ENCODE measurements around the gene HDGFL2.

The HDGFL2 gene

DNA sequence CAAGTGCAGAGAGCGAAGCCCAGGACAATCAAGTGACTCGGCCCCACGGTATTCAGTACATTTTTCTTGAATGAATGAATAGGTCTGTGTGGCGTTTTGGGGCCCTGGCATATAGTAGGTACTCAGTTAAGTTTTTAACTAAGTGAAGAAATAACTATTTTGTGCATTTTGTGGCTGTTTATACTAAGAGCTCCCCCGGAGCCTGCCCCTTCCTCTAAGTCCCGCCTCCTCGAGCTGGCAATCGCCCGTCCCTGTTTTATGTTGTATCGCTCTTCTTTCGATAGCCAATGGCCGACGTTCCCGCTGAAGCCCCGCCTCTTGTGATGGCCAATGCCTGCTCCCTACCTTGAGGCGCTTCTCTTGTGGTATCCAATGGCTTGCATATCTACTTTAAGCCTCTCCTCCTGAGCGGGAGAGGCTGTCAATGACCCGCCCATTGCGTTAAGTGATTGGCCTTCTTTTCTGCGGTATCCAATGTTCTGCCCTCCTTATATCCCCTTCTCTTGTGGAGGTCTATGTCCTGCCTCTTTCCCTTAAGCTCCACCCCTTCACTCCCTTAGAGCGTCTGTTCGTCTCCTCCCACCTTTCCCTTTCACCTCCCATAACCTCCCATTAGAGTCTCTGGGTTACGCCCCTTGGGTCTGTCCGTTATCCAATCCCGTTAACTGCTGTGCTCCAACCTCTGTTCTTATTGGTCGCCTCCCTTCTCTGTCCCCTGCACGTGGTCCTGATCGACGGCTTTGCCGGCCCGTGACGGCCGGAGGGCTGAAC lies 509 bp upstream of the HDGFL2 start:
- DNase-seq (ENCODE audit: low spot score): peak; percentile 99

DNA sequence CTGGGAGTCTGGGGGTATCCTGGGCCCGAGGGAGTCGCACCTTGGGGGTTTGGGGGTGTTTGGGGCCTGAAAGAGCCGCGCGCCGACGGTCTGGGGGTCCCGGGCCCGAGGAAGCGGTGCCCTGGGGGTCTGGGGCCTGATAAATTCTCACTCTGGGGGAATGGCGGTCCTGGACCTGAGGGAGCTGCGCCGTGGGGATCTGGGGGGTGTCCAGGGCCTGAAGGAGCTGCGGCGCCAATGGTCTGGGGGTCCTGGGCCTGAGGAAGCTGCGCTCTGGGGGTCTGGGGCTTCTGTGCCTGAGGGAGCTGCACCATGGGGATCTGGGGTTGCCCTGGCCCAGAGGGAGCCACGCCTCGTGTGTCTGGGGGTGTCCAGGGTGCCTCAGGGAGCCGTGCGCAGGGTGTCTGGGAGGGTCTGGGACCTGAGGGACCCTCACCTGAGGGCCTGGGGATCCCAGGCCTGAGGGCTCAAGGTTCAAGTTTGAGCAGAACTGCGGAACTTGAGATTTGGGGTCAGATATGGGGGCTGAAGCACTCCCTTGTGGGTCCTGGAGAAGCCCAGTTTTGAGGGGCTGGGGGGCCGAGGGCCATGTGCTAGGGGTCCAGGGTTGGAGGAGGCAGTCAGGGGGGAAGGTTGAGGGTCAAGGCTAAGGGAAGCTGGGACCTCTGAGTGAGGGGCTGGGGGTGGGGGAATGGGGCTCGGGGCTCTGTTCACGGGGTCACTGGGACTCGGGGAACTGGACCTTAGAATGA lies 1.1 kb downstream of the HDGFL2 start:
- DNase-seq (ENCODE audit: low spot score): no peak

DNA sequence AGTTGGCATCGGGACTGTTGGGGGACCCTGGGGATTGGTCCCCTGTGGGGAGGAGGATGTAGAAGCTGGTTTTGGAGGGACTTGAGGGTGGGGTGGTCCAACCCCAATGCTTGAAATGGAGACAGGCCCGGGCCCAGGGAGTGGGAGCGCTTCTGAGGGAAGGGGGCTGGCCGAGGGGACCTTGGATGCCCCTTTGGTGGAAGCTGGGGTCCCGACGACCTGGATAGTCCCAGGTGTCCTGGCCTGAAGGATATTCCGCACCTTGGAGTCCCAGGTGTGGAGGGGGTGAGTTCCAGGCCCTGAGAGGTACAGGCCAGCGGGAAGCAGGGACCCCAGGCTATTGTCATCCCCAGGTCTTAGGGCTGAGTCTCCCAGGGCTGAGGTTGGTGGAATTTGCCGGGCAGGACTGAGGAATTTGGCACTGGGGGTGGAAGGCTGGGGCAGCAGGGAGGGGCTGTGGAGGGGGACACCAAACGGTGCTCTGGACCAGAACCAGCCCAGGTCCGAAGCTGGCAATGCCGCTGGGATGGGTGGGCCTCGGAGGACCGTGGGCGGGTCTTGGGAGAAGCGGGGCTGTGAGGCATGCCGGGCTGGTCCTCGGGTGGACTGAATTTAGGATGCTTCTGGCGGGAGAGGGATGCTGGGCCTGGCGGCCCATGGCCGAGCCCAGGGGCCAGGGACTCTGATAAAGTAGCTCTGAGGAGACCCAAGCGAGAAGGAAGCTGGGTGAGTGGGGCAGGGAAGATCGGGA lies 1.8 kb downstream of the HDGFL2 start:
- DNase-seq (ENCODE audit: low spot score): no peak

DNA sequence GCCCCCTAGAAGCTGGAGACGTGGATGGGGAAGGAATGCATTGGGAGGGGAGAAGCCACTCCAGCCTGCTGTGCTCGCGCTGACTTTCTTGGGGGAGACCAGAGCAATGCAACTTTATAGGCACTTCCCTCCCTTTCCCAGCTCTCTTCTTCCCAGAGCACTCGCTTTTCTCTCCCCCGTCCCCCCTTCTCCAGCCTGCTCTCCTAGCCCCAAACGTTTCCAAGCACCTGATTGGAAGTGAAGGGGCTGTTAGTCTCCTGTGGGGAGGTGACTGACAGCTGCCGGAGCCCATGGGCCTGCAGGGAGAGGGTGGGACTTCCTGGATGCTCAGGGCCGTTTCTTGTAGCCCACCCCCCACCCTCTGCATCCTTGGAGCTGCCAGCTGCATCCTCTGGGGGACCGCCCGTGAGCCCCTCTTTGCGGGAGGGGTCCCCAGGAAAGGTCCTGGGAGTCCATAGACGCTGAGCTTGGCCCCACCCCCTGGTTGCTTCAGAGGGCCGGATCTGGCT lies 2.5 kb downstream of the HDGFL2 start:
- DNase-seq (ENCODE audit: low spot score): no peak

DNA sequence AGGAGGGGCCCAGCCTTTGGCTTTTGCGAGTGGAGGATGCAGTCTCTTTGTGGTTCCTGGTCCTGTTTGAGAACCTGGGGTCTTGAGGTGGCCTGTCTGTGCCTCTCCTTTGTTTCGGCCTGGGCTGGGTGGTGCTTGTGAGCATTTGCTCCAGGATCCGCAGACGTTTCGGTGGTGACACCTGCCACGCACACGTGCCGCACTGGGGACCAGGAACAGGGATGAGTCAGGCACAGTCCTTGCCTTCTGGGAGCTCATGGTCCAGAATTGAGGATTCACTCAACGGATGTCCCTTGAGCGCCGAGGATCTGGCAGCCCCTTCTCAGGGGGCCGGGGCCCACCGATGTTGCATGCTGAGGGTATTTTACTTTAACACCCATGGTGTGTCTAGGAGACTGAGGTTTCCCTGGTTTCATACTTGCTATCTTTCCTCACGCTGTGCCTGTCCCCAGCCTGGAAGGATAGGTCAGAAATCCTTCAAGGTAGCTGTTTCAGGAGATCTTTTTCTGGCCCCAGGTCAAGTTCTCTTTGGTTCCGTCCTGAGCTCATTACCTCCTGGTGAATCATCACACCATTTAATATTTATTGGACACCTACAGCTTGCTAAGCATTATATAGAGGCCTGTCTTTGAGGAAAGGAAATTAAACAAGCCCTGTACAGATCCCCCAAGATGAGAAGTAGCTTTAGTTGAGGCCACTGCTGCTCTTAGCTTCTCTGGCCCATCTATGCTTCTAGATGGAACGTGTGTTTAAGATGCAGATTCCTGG lies 5.1 kb downstream of the HDGFL2 start:
- no peak for DNase-seq (ENCODE audit: low spot score)

- DNase-seq (ENCODE audit: low spot score): no peak
Measured at GRCh38 chr19:4482721-4483364, 10.7 kb downstream of the HDGFL2 start.

GRCh38 chr19:4483385-4483784 lies 11.3 kb downstream of the HDGFL2 start:
- DNase-seq (ENCODE audit: low spot score): no peak

DNA sequence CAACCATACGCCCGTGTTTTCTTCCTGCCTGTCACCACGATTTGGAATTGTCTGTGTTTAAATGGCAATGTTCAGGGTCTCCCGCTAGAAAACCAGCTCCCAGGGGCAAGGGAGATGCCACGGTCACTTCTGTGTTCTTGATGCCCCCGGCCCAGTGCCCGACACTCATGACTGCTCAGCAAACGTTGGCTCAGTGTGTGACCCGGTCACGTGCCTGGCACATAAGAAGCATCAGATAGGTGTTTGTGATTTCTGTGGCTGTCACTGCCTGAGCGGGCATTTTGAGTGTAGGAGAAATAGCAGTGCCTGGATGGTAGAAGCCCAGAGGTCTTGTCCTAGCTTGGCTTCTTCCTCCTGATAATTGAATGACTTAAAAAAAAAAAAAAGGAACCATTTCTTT lies 15.5 kb downstream of the HDGFL2 start:
- no peak for DNase-seq (ENCODE audit: low spot score)

GRCh38 chr19:4488496-4488895 lies 16.4 kb downstream of the HDGFL2 start:
- DNase-seq (ENCODE audit: low spot score): no peak

DNA sequence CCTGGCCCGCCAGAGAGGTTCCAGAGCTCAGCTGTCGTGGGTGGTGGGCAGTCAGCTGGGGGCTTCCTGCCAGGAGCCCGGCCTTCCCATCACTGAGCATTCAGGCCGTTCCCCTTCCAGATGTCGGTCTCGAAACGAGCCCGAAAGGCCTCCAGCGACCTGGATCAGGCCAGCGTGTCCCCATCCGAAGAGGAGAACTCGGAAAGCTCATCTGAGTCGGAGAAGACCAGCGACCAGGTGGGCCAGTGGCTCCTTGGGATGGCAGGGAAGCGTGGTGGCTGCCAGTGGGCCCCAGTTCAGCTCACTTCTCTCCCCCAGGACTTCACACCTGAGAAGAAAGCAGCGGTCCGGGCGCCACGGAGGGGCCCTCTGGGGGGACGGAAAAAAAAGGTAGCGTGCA lies 19.3 kb downstream of the HDGFL2 start:
- DNase-seq (ENCODE audit: low spot score): no peak

GRCh38 chr19:4492337-4493103 lies 20.4 kb downstream of the HDGFL2 start:
- no peak for DNase-seq (ENCODE audit: low spot score)

DNA sequence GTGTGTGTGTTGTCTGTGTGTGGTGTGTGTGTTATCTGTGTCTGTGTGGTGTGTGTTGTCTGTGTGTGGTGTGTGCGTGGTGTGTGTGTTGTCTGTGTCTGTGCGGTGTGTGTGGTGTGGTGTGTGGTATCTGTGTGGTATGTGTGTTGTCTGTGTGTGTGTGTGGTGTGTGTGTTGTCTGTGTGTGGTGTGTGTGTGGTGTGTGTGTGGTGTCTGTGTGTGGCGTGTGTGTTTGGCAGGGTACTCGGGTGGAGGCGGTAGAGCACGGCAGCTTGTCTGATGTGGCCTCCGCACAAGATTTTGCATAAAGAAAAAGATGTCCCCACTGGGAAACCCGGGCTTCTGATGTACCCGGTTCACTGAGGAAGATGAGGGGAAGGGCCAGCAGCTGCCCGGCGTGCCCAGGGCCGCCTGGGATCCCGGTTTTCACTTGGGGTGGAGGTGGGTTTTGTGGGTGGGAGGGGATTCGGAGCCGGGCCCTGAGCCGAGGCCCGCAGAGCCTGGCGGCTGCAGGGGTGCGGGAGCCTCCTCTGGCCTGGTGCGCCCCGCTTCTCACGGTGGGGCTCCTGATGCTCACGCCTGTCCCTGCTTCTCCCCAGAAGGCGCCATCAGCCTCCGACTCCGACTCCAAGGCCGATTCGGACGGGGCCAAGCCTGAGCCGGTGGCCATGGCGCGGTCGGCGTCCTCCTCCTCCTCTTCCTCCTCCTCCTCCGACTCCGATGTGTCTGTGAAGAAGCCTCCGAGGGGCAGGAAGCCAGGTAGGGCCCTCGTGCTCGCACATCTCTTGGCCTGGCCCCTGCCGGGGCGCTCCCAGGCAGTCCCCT lies 21.2 kb downstream of the HDGFL2 start:
- DNase-seq (ENCODE audit: low spot score): no peak

- no peak for DNase-seq (ENCODE audit: low spot score)
Measured at GRCh38 chr19:4493929-4494690, 22.0 kb downstream of the HDGFL2 start.

GRCh38 chr19:4494691-4495064 lies 22.6 kb downstream of the HDGFL2 start:
- no peak for DNase-seq (ENCODE audit: low spot score)

GRCh38 chr19:4495471-4495870 lies 23.4 kb downstream of the HDGFL2 start:
- DNase-seq (ENCODE audit: low spot score): no peak

DNA sequence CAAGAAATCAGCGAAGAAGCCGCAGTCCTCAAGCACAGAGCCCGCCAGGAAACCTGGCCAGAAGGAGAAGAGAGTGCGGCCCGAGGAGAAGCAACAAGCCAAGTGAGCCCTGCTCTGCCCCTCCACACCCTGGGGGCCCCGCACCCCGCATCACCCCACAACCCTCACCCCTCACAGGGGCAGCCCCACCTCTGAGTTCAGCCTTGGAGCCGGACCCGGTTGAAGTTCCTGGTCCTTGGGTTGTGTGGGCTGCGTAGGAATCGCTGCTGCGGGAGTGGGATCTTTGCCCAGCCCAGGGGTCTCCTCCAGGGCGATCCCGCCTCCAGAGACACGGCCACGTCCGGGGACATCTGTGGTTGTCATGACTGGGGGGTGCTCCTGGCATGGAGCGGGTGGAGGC lies 24.2 kb downstream of the HDGFL2 start:
- DNase-seq (ENCODE audit: low spot score): no peak

GRCh38 chr19:4497770-4498389 lies 25.8 kb downstream of the HDGFL2 start:
- no peak for DNase-seq (ENCODE audit: low spot score)

DNA sequence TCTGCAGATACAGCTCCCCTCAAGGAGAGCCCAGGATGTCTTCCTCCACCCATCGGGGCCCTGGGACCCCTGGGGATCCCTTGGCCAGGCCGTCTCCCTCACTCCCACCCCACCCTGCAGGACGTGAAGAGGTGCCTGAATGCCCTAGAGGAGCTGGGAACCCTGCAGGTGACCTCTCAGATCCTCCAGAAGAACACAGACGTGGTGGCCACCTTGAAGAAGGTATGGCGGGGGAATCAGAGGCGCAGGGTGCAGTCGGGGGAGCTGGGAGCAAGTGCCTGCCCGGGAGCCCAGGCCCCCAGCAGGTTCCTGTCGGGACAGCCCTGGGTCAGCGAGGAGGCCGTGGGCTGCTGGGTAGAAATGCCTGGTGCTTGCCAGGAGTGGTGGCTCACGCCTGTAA lies 26.6 kb downstream of the HDGFL2 start:
- no peak for DNase-seq (ENCODE audit: low spot score)

DNA sequence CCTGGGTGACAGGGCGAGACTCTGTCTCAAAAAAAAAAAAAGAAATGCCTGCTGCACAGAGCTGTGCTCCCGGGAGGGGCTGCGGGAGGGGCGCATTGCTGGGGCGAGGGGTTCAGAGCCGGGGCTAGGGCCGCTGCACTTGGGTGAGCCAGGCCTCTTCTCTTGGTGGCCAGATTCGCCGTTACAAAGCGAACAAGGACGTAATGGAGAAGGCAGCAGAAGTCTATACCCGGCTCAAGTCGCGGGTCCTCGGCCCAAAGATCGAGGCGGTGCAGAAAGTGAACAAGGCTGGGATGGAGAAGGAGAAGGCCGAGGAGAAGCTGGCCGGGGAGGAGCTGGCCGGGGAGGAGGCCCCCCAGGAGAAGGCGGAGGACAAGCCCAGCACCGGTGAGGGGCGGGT lies 27.2 kb downstream of the HDGFL2 start:
- DNase-seq (ENCODE audit: low spot score): no peak
